ENCODE data around the gene BAIAP3. TPM values are rescaled to one million over a fixed set of nuclear protein-coding genes. Genes with fewer than 3 reads are reported as not detected.

BAIAP3 gene
- total and polyA plus RNA-seq, 2 of the 8 experiments (the other 6 are each of a cell fraction or from before 2014, with no cell fraction given) = 2.9 to 6.8 TPM

- Histone ChIP-seq H3K36me3 (ENCODE audit: control insufficient read depth in 2 of 4, insufficient read depth in 4 of 4, low read length in 3 of 4) (no peaks in the 10 kb centered on the region), H2BK120ac (replicated peaks; ENCODE audit: low read depth, low read length) (no peak overlapping the region), H4K8ac (ENCODE audit: extremely low read depth, insufficient read depth, low read length) (peak overlapping the region; percentile 21; the same call in 1 of the 2 replicates), H3K9me3 (ENCODE audit: insufficient read depth in 2 of 2, low read depth in 1 of 2, low read length in 1 of 2) (no peaks in the 10 kb centered on the region), H2BK20ac (ENCODE audit: low read length) (peak overlapping the region; percentile 90), H4K20me1 (replicated peaks in 1 of 2; ENCODE audit: control insufficient read depth in 1 of 2, insufficient read depth in 2 of 2, low read length in 2 of 2) (no peaks in the 10 kb centered on the region), H3K4ac (replicated peaks; ENCODE audit: insufficient read length, low read depth, low read length) (no peak overlapping the region), H3K79me1 (ENCODE audit: low read depth, low read length) (no peaks in the 10 kb centered on the region; the same call in 1 of the 2 replicates), H4K5ac (ENCODE audit: insufficient read length, low read depth, low read length) (no peak overlapping the region), H3K79me2 (ENCODE audit: control insufficient read depth in 1 of 2, insufficient read depth in 2 of 2, low read length in 2 of 2) (no peaks in the 10 kb centered on the region), H2BK12ac (ENCODE audit: low read depth, low read length) (peak overlapping the region; percentile 33; the same call in 1 of the 2 replicates), H3K4me1 (replicated peaks in 1 of 4; ENCODE audit: control insufficient read depth in 3 of 4, insufficient read depth in 4 of 4, low read length in 3 of 4) (peaks cover 0 to 16% (median 12%) of the 10 kb centered on the region in 4 experiments; a peak in 6 of 7 replicates), H3K27me3 (replicated peaks in 1 of 4; ENCODE audit: control insufficient read depth in 3 of 4, extremely low read depth in 1 of 4, insufficient read depth in 3 of 4, low read length in 3 of 4) (no peaks in the 10 kb centered on the region), H4K91ac (replicated peaks; ENCODE audit: insufficient read length, low read length) (no peak overlapping the region), H3K9ac (replicated peaks in 1 of 4; ENCODE audit: extremely low read depth in 1 of 4, low read depth in 3 of 4, low read length in 3 of 4) (no peak overlapping the region), H2AK5ac (ENCODE audit: low read depth, low read length) (peak overlapping the region; percentile 39; the same call in 1 of the 2 replicates), H3K27ac (ENCODE audit: low read depth, low read length) (no peak overlapping the region), H3K23ac (ENCODE audit: insufficient read length) (no peak overlapping the region), H2BK5ac (ENCODE audit: low read depth, low read length) (no peak overlapping the region), H3K23me2 (ENCODE audit: low read depth, low read length) (peaks cover 2% of the 10 kb centered on the region; the same call in 1 of the 2 replicates), H3K18ac (ENCODE audit: extremely low read depth, low read length) (peak overlapping the region; percentile 60; the same call in 1 of the 2 replicates), H2BK15ac (ENCODE audit: low read length) (0 out of 2 replicates have a peak overlapping the region, but pooled peaks have one; percentile 46), H2AFZ (ENCODE audit: low read length) (no peak overlapping the region), H3K14ac (ENCODE audit: insufficient read length) (no peak overlapping the region), H3K4me3 (ENCODE audit: extremely low read depth in 1 of 4, insufficient read depth in 2 of 4, low read depth in 3 of 4, low read length in 4 of 4) (peak overlapping the region in 1 of 4 experiments; percentile 29; a peak in 1 of 8 replicates), H3K4me2 (ENCODE audit: insufficient read depth in 1 of 2, low read depth in 2 of 2, low read length in 2 of 2) (peak overlapping the region in 1 of 2 experiments; percentile 55; a peak in 3 of 4 replicates), H3K56ac (replicated peaks; ENCODE audit: insufficient read length, low read depth, low read length) (no peak overlapping the region)
- DNase-seq (ENCODE audit: low read depth in 1 of 2, low spot score in 2 of 2) = peak in 1 of 2 experiments; percentile 94
- CTCF ChIA-PET (ENCODE audit: partially characterized antibody) = interaction anchor here (0.6 to 3.3 kb wide), 21 partner anchors 10 to 468 kb away, joined by 3 to 35 read pairs (median 4); no protein-coding TSS in a partner anchor
- 33% methylated on average over 30 of the region's 42 CpGs; no CpG with 5 or more reads in 1 of the 2 experiments for WGBS, 2 experiments (ENCODE audit: extremely low coverage in 1 of 2, insufficient coverage in 1 of 2, insufficient read length in 1 of 2, insufficient replicate concordance in 2 of 2, low coverage in 1 of 2, low lambda C conversion rate in 2 of 2, missing lambda C conversion rate in 1 of 2)
- POLR2A ChIA-PET (ENCODE audit: partially characterized antibody) = interaction anchor here (1.2 to 3.3 kb wide), 5 partner anchors 8 to 31 kb away, joined by 3 to 18 read pairs (median 5); partner anchors contain the start of gene UBE2I
- no peak for FAIRE-seq
- peak; percentile 19; the same call in 1 of the 2 replicates for TF ChIP-seq YY1 (IDR thresholded peaks at IDR 0.05; ENCODE audit: low read depth, low read length)
- TF ChIP-seq CBX5 (IDR thresholded peaks at IDR 0.05; ENCODE audit: low read depth, low read length) = no peak
- TF ChIP-seq GTF2F1 (IDR thresholded peaks at IDR 0.05; ENCODE audit: borderline replicate concordance, low read depth, low read length) = no peak
- TF ChIP-seq ASH2L (IDR thresholded peaks at IDR 0.05; ENCODE audit: low read length) = no peak
- TF ChIP-seq SAP30 (IDR thresholded peaks at IDR 0.05; ENCODE audit: insufficient read depth, insufficient replicate concordance, low read length) = no peak
- no peak for TF ChIP-seq BRCA1 (IDR thresholded peaks at IDR 0.05; ENCODE audit: low read depth, low read length)
- no peak for TF ChIP-seq BCL11A (IDR thresholded peaks at IDR 0.05; ENCODE audit: low read depth in 2 of 2, low read length in 2 of 2)
- TF ChIP-seq MAX (IDR thresholded peaks at IDR 0.05) = 0 out of 2 replicates have a peak, but pooled peaks have one; percentile 10
- peak; percentile 41; the same call in 1 of the 2 replicates for TF ChIP-seq GABPA (IDR thresholded peaks at IDR 0.05; ENCODE audit: borderline replicate concordance, insufficient read depth, low read length)
- TF ChIP-seq EGR1 (IDR thresholded peaks at IDR 0.05; ENCODE audit: borderline replicate concordance, low read depth, low read length) = no peak
- TF ChIP-seq SIX5 (IDR thresholded peaks at IDR 0.05; ENCODE audit: low read depth, low read length) = no peak
Measured at GRCh38 chr16:1300664-1301476, 32.6 kb upstream of the BAIAP3 start.
